EL (cell line): ENCODE data around the gene SURF1.

Experiments used
- DNase-seq: peaks from one replicate; pipeline ENCODE4 v3.0.0-alpha.2; 2016

The SURF1 gene

DNA sequence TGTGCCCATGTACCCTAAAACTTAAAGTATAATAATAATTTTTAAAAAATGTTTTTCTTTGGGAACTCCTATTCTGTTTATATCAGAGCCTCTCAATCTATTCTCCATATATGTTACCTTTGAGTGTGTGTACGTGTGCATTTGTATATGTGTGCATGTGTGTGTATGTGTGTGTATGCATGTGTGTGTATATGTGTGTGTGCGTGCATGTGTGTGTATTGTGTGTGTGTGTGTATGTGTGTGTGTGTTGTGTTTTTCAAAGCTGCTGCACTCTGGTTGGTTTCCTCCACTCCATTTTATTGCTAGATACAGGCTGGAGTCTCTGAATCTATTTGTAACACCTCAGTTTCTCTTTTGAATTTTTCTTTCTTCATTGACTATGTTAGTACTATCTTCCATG, 40.3 kb downstream of the SURF1 start:
- DNase-seq = no peak

DNA sequence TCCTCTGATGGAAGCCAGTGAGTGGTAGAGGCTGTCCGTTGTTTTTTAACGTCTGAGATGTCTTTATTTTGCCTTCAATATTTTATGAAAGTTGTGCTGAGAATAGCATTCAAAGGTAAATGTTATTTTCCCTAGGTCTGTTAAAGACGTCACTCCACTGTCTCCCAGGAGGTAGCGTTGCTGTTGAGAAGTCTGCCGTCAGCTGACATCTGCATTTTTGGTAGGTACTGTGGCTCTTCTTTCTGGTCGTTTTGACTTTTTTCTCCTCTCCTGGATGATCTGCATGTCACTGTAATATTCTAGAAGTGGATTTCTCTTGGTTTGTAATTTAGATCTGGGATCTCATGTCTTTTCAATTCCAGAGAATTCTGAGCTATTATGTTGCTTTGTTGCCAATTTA, 46.7 kb downstream of the SURF1 start:
- no peak for DNase-seq

DNA sequence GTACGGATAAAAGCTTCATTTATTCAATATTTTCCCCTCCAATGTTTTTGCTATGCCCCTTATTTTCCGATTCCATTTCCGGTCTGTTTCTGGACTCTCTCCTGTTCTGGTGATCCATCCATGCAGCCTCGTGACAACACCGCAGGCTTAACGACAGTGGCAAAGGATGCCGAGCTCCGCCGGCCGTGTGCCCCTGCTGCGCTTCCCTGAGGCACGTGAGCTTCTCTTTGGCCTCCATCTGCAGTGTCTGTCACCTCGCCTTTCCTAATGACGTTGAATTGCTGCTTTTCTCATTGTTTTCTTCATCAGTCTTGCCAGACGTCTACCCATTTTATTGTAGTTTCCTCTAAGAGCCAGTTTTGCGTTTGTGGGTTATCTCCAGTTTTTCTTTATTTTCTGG, 49.0 kb downstream of the SURF1 start:
- no peak for DNase-seq

DNA sequence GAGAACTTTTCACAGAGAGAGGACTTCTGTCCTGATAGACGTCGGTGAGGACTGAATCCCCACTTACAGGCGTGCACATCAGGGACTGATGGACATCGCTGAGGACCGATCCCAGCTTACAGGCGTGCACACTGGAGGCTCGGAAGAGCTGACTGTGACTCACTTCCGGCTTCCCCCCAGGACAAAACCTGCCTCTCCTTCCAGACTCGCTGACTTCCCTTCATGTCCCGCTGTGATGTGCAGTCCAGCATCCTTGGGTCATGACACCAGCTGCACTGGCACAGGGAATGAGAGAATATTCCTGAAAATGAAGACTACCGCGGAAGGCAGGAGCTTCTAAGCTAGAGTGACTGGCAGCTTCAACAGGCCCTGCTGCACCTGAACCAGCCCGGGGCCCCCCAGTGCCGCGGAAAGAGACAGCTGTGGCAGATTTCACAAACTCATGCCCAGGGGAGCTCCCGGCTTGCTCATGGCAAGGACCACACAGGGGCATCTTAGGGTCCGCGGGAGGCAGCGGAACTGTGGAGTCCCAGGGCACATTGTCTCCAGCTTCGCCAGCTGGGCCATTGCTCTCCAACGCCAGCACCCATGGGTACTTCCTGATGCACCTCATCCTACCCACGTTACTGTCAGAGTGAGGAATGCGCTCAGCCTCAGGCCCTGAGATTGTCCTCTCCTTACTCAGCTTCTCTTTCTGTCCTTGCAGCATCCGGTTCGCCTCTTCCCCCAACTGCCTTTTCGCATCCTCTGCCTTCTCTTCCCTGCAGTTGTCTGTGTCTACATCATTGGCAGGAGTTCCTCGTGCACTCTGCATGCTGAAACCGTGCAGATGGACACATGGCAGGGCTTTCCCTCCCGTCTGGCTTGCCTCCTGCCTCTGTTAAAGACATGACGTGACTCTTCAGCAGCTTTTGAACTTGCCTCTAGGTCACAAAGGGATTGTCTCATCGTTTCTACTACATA, 49.8 kb downstream of the SURF1 start:
- DNase-seq = peak; percentile 12

DNA sequence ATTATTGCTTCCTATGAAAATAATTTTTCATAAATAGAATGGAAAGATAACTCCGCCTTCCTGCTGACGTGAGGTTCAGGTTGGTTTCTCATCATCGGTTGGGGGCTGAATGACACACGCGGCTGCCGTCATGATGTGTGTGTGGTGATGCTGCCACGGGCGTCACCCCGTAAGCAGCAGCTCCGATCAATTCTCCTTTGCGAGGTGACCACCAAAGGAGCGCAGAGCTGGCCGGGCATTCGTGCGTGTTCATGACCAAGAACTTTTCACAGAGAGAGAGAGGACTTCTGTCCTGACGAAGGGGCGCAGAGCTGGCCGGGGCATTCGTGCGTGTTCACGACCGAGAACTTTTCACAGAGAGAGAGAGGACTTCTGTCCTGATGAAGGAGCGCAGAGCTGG, 50.6 kb downstream of the SURF1 start:
- DNase-seq = no peak

DNA sequence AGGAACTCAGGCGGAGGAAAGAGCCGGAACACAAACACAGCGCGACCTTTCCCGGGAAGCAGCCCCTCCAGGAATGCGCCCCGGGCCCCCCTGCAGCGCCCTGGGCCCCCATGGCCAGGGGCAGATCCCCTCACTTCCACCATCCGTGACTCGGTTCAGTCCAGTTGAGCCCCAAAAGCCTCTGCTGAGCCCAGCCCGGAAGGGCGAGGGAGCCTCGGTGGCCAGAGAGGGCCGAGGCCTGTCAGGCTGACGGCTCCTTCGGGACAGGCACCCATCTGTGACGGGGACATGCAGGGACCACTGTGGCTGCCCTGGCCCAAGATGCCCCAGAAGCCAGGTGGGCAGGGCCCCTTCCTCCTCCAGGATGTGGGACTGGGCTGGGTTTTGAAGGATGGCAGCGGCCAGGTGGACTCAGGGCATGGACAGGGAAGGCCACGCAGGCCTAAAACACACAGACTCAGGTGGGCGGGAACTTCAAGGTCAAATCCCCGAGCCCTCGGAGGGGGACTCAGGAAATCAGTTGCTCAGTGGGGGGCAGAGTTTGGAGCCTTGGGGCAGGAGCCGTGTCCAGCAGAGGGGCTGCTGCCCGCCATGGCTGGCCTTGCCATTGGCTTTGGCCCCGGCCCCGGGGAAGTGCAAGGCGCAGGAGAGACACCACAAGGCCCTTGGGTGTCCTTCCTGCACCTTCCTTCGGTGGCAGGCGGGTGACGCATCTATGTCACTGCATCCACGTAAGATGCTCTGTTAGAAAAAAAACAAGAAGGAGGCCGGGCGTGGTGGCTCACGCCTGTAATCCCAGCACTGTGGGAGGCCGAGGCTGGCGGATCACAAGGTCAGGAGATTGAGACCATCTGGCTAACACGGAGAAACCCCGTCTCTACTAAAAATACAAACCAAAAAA, 51.6 kb downstream of the SURF1 start:
- no peak for DNase-seq

DNA sequence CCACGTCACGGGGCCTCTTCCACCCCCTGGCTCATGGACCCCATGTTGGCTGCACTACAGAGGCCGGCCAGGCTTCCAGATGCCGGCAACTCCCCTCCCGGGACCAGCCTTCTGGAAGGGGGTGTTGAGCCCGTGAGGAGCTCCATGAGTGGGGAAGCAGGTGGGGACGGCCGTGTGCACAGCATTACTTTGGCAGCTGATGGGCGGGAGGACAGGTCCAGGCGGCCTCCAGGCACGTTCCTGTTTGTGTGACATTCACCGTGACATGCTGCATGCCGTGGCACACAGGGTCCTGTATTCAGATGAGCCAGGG, 52.2 kb downstream of the SURF1 start:
- DNase-seq = no peak

DNA sequence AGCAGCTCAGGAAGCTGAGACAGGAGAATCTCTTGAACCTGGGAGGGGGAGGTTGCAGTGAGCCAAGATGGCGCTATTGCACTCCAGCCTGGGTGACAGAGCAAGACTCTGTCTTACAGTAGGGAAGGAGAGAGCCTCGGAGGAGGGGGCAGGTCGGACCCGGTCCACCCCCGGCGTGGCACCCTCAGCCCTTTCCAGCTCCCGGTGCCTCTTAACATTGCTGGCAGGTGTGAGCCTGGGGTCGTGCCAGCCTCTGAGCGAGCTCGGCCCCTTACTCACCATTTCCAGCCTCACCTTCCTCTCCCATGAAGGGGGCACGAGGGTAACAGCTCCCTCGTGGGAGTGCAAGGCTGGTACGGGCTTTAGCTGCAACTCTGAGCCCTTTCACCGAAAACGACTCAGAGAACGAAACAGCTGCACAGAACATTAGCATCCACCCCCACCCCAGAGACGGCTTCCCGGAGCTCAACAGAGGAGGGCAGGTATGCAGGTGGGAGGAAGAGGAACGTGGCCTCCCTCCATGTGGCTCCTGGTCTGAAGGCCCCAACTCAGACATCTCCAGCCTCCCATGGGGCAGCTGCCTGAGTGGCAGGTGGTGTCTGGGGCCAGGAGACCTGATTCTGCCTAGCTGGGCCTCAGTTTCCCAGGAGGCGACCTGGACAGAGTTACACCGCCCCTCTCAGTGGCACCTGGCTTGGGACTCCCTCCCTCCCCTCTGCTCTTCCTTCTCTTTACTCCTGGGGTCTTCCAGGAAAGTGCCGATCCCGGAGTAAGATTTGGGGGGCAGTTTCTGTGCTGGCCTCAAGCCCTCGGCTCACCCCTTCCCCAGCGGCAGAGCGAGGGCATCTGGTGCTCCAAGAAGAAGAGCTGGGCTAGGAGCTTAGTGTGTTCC, 52.8 kb downstream of the SURF1 start:
- DNase-seq = no peak
